Right cardiac atrium (tissue), 5 donors: ENCODE results near the gene DIS3L2. TPM values are rescaled to one million over a fixed set of nuclear protein-coding genes. Genes with fewer than 3 reads are reported as not detected.

ENCODE experiments used
- ATAC-seq, 2 donors: fragments of 200-7000 bp; cut with Tn5 transposase; one replicate each; pipeline versions ENCODE4 v1.8.0 to v1.9.1; 2020; ENCODE audit warnings: moderate library complexity in 2 of 2, mild to moderate bottlenecking in 1 of 2
- DNase-seq, 3 donors: peaks; one replicate each; pipeline ENCODE4 v3.0.0-alpha.2; 2020
- H3K27ac ChIP-seq: one replicate; pipeline ENCODE4 v1.5.1; 2013; ENCODE audit warnings: mild to moderate bottlenecking, low read length, control low read depth, moderate library complexity
- H3K27me3 ChIP-seq: one replicate; pipeline ENCODE4 v1.6.1; 2013; ENCODE audit not compliant: control insufficient read depth, insufficient read depth
- H3K4me1 ChIP-seq: one replicate; pipeline ENCODE4 v1.6.1; 2013; ENCODE audit warnings: low read length; ENCODE audit not compliant: control insufficient read depth, insufficient read depth
- H3K4me3 ChIP-seq: one replicate; pipeline ENCODE4 v1.5.1; 2013; ENCODE audit warnings: low read length, control low read depth
- H3K9me3 ChIP-seq: one replicate; pipeline ENCODE4 v1.6.1; 2013; ENCODE audit warnings: low read length; ENCODE audit not compliant: control insufficient read depth
- WGBS: extraction: QIAGEN DNeasy Blood & Tissue Kit; methylation state at CpG from one replicate; pipeline ENCODE4 v1.1.7; 2013; 5-methylcytosine and 5-hydroxymethylcytosine counted together
- intact Hi-C, 4 donors: fragments of 100-400 bp; cut with DNase I; formaldehyde crosslinking; loops; one replicate each; pipeline versions ENCODE4 v1.11.0 to v1.14.0; 2022 to 2023
- polyA plus RNA-seq: library from polyadenylated mRNA; stranded (reverse); fragments of 200-250 nt; gene quantifications from one replicate; pipeline ENCODE4 v1.2.3, GENCODE V29; 2013
- total RNA-seq, 4 donors: library from RNA; stranded (reverse); fragmentation: NEBNext Ultra II Directional; extraction: Animal tissue kit (Norgen Biotek cat#: 25700); gene quantifications; one replicate each; pipeline ENCODE4 v1.2.1, GENCODE V29; 2021
- donor health status: healthy with polysubstance abuse.
- donor health status: DM: no; HTN: yes; CAD: no.
- donor health status: DM: no; HTN: no; CAD: no.
- donor health status: DM: no; HTN: yes; CAD: no; lungs with severe emphysema.
- donor health status: DM: yes; HTN: yes; CAD: no.

DIS3L2 gene
- total and polyA plus RNA-seq, 5 donors: 11.0 to 25.4 (median 20.5) TPM

DNA sequence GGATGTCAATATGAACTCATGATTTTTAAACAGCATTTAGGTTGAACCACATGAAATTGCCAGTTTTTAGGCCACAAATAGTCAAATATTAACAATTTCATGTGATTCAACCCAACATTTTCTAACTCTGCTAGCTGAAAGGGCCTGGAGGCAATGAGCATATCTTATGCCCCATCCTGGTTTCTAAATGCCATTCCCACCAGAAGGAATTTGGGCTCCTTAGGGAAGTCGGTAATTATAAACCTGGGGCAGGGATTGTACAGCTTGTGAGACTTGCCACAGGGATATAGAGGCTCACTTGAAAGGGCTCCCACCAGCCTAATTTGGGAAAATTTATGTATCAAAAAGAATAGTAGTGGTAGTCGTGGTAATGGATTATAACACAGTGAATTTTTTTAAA lies 238.7 kb downstream of the DIS3L2 start:
- DNase-seq (no peak), ATAC-seq (no peak)
- Histone ChIP-seq H3K9me3 (no peaks in the 10 kb centered on the region), H3K27ac (no peak overlapping the region), H3K4me1 (no peaks in the 10 kb centered on the region), H3K4me3 (no peak overlapping the region), H3K27me3 (no peaks in the 10 kb centered on the region)
- 94% methylated on average over 2 of the region's 2 CpGs for WGBS
- intact Hi-C loops: no loop called here

DNA sequence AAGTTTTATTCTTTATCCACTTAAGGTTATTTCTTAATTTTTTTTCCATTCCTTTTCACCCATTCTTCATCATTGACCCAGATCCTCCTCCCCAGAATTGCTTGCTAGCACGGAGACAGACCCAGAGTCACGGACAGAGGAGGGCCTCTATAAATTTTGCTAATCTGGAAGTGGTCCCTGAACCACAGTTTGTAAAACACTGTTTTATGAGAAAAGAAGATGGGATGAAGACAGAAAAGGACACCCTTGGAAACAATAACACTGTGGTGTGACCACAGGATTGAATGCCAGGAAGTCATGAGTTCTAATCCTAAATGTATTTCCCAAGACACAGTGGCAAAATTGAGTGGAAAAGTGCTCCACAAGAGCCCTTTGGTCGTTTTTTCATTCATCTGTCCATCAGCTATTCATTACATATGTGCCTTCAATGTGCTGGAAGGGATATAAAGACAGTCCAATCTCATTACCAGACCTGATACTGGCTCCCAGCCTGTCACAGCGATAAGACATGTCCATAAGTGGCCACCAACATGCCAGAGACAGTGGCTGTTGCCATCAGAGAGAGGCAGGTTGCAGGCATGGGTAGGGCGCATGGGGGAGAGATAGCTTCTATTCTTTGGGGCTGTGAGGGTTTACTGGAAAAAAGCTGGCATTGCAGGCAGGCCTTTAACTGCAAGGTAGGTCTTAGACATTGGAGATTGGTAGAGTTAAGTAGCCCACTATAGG lies 241.8 kb downstream of the DIS3L2 start:
- peak in 1 of 2 donors; percentile 18 for ATAC-seq

DNA sequence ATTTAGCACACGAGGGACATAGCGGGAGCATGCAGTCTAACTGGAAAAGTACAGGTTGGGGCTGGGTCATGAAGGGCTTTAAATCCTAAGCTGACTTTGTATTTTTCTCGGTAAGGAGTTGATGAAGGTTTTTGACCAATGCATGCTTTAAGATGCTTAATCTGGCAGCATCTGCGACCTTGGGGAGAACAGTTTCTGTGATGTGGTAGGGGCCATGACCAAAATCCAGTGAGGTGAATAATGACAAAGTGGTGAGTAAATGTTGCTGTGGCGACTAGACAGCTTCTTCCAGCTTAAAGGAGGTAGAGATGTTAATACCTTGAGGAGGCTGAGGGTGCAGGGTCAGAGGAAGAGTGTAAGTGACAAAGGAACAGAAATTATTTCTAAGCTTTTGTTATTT lies 242.4 kb downstream of the DIS3L2 start:
- WGBS: 93% methylated on average over 5 of the region's 5 CpGs
- DNase-seq (no peak), ATAC-seq (no peak)
- Histone ChIP-seq H3K9me3 (no peaks in the 10 kb centered on the region), H3K4me3 (no peak overlapping the region), H3K27me3 (no peaks in the 10 kb centered on the region), H3K4me1 (no peaks in the 10 kb centered on the region), H3K27ac (no peak overlapping the region)
- intact Hi-C loops: no loop called here

More for the DNA sequence above, 241.8 kb downstream of the DIS3L2 start:
- Histone ChIP-seq H3K4me3 (no peak overlapping the region), H3K27me3 (no peaks in the 10 kb centered on the region), H3K4me1 (no peaks in the 10 kb centered on the region), H3K27ac (no peak overlapping the region), H3K9me3 (no peaks in the 10 kb centered on the region)
- intact Hi-C loops: no loop called here
- no peak for DNase-seq
- 82% methylated on average over 5 of the region's 5 CpGs for WGBS

GRCh38 chr2:232204457-232204931 lies 243.0 kb downstream of the DIS3L2 start:
- no peak overlapping the region for H3K27ac ChIP-seq
- no peaks in the 10 kb centered on the region for H3K9me3 ChIP-seq
- no peaks in the 10 kb centered on the region for H3K27me3 ChIP-seq
- 44% methylated on average over 9 of the region's 9 CpGs for WGBS
- no peak overlapping the region for H3K4me3 ChIP-seq
- no peaks in the 10 kb centered on the region for H3K4me1 ChIP-seq
- DNase-seq (peak; percentile 12 to 81 (median 68)), ATAC-seq (peak; percentile 55 to 82)
- intact Hi-C loops: no loop called here

- 98% methylated on average over 2 of the region's 2 CpGs for WGBS
- no peak overlapping the region for H3K27ac ChIP-seq
- no peaks in the 10 kb centered on the region for H3K4me1 ChIP-seq
- no peak overlapping the region for H3K4me3 ChIP-seq
- ATAC-seq (no peak), DNase-seq (no peak)
- no peaks in the 10 kb centered on the region for H3K27me3 ChIP-seq
- no peaks in the 10 kb centered on the region for H3K9me3 ChIP-seq
- intact Hi-C loops: no loop called here
These were observed 245.7 kb downstream of the DIS3L2 start for GRCh38 chr2:232207174-232207573.

GRCh38 chr2:232210306-232210705 lies 248.8 kb downstream of the DIS3L2 start:
- Histone ChIP-seq H3K27me3 (no peaks in the 10 kb centered on the region), H3K9me3 (no peaks in the 10 kb centered on the region), H3K4me1 (no peaks in the 10 kb centered on the region), H3K27ac (no peak overlapping the region), H3K4me3 (no peak overlapping the region)
- no peak for ATAC-seq
- 98% methylated on average over 6 of the region's 6 CpGs for WGBS
- DNase-seq: no peak
- intact Hi-C loops: no loop called here

GRCh38 chr2:232211743-232212686 lies 250.5 kb downstream of the DIS3L2 start:
- DNase-seq: no peak
- 91% methylated on average over 8 of the region's 8 CpGs for WGBS
- Histone ChIP-seq H3K27me3 (no peaks in the 10 kb centered on the region), H3K9me3 (no peaks in the 10 kb centered on the region), H3K27ac (no peak overlapping the region), H3K4me1 (no peaks in the 10 kb centered on the region), H3K4me3 (no peak overlapping the region)
- intact Hi-C loops: no loop called here
- ATAC-seq: no peak

GRCh38 chr2:232213176-232213575 lies 251.7 kb downstream of the DIS3L2 start:
- no peaks in the 10 kb centered on the region for H3K27me3 ChIP-seq
- DNase-seq (no peak), ATAC-seq (no peak)
- no peak overlapping the region for H3K27ac ChIP-seq
- WGBS: 77% methylated on average over 2 of the region's 2 CpGs
- intact Hi-C loops: no loop called here
- H3K4me1 ChIP-seq: no peaks in the 10 kb centered on the region
- no peaks in the 10 kb centered on the region for H3K9me3 ChIP-seq
- no peak overlapping the region for H3K4me3 ChIP-seq

GRCh38 chr2:232214053-232214452 lies 252.5 kb downstream of the DIS3L2 start:
- H3K27me3 ChIP-seq: no peaks in the 10 kb centered on the region
- intact Hi-C loops: no loop called here
- no peak overlapping the region for H3K27ac ChIP-seq
- H3K4me1 ChIP-seq: peaks cover 2% of the 10 kb centered on the region
- H3K4me3 ChIP-seq: no peak overlapping the region
- ATAC-seq (no peak), DNase-seq (no peak)
- WGBS: 79% methylated on average over 5 of the region's 5 CpGs
- no peaks in the 10 kb centered on the region for H3K9me3 ChIP-seq

DNA sequence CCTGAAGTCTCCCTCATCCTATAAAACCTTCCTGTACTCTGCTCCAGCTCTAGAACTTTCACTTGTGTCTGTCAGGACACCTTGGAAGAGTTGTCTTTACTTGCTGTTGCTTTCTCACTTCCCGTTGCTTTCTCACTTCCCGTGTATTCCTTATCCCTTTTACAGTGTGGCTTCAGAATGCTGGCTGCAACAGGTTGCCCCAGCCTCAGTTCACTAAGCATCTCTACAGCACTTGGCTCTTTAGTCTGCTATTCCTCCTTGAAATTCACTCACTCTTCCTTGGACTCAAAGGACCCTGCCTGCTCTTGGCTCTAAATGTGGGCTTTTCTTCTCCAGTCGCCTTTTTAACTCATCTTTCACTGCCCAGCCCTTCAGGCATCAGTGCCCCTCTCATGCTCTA lies 254.5 kb downstream of the DIS3L2 start:
- intact Hi-C loops: no loop called here
- 73% methylated on average over 3 of the region's 3 CpGs for WGBS
- DNase-seq (no peak), ATAC-seq (no peak)
- no peak overlapping the region for H3K4me3 ChIP-seq
- no peak overlapping the region for H3K27ac ChIP-seq
- no peaks in the 10 kb centered on the region for H3K9me3 ChIP-seq
- H3K27me3 ChIP-seq: no peaks in the 10 kb centered on the region
- H3K4me1 ChIP-seq: peaks cover 2% of the 10 kb centered on the region
